ENCODE results near the gene SMTNL1.
"Not testable (repeated sequence)": the region's sequence is repeated elsewhere in the genome, so short reads cannot be mapped to it uniquely, and the experiment has no call there.

The SMTNL1 gene

GRCh38 chr11:57508341-57509170 lies 28.8 kb upstream of the SMTNL1 start:
- DNase-seq (ENCODE audit: low read depth): no peak

- no peak for DNase-seq (ENCODE audit: low read depth)
Measured at GRCh38 chr11:57511741-57512430, 25.5 kb upstream of the SMTNL1 start.

GRCh38 chr11:57512646-57513451 lies 24.5 kb upstream of the SMTNL1 start:
- DNase-seq (ENCODE audit: low read depth): no peak

GRCh38 chr11:57513452-57513795 lies 24.0 kb upstream of the SMTNL1 start:
- DNase-seq (ENCODE audit: low read depth): no peak

- DNase-seq (ENCODE audit: low read depth): peak; percentile 30
Measured at GRCh38 chr11:57513911-57514537, 23.4 kb upstream of the SMTNL1 start.

- DNase-seq (ENCODE audit: low read depth): peak; percentile 34
Measured at GRCh38 chr11:57514538-57515331, 22.7 kb upstream of the SMTNL1 start.

- peak; percentile 58 for DNase-seq (ENCODE audit: low read depth)
Measured at GRCh38 chr11:57515332-57516060, 21.9 kb upstream of the SMTNL1 start, which contains the start of gene SLC43A1. SLC43A1 (minus strand) TSS chr11:57515702; CDS start chr11:57514111, 1,591 bp downstream.

- DNase-seq (ENCODE audit: low read depth): no peak
Measured at GRCh38 chr11:57516061-57516443, 21.3 kb upstream of the SMTNL1 start.

GRCh38 chr11:57521116-57521515 lies 16.3 kb upstream of the SMTNL1 start:
- no peak for DNase-seq (ENCODE audit: low read depth)

GRCh38 chr11:57523419-57523818 lies 14.0 kb upstream of the SMTNL1 start:
- no peak for DNase-seq (ENCODE audit: low read depth)

GRCh38 chr11:57527056-57527631 lies 10.3 kb upstream of the SMTNL1 start:
- DNase-seq (ENCODE audit: low read depth): peak; percentile 49

- DNase-seq (ENCODE audit: low read depth): no peak
Measured at GRCh38 chr11:57529012-57529411, 8.4 kb upstream of the SMTNL1 start.

- no peak for DNase-seq (ENCODE audit: low read depth)
Measured at GRCh38 chr11:57530215-57530595, 7.2 kb upstream of the SMTNL1 start.

GRCh38 chr11:57530596-57531507 lies 6.5 kb upstream of the SMTNL1 start, which contains the start of gene TIMM10:
TIMM10 (minus strand) TSS chr11:57530754; CDS start chr11:57530189, 565 bp downstream.
- peak; percentile 96 for DNase-seq (ENCODE audit: low read depth)

- not testable (repeated sequence) for DNase-seq (ENCODE audit: low read depth)
Measured at GRCh38 chr11:57534449-57534848, 2.9 kb upstream of the SMTNL1 start.

GRCh38 chr11:57539342-57539741 lies 1.9 kb downstream of the SMTNL1 start:
- DNase-seq (ENCODE audit: low read depth): no peak

GRCh38 chr11:57541169-57541568 lies 3.8 kb downstream of the SMTNL1 start:
- no peak for DNase-seq (ENCODE audit: low read depth)

- no peak for DNase-seq (ENCODE audit: low read depth)
Measured at GRCh38 chr11:57542582-57542981, 5.2 kb downstream of the SMTNL1 start.

GRCh38 chr11:57543593-57543992 lies 6.2 kb downstream of the SMTNL1 start:
- DNase-seq (ENCODE audit: low read depth): no peak

Measured in fibroblast of gingiva (primary cell).